ENCODE measurements around the gene IDS. TPM values are rescaled to one million over a fixed set of nuclear protein-coding genes. Genes with fewer than 3 reads are reported as not detected.

IDS gene
- polyA plus RNA-seq, 4 donors: 32.4 to 42.5 (median 36.9) TPM

DNA sequence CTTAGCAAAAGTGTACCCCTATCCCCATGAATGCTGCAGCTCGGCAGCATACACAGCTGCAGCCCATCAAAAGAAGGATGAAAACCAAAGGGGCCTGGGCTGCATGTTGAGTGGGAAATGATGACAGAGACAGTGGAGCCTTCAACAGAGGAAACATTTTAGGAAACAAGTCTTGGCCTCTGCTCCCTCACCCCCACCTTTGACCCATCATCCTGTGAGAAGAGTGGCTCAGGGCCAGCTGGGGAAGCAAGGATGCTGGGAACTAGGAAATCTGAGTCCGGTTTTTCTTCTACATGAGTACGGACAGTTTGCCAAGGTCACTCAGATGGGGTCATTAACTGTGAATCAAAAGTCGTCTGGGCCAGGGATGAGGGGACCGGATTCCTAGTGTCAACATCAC is 37.2 kb downstream of the IDS start:
- no peak for DNase-seq (ENCODE audit: low read depth in 4 of 4, low spot score in 3 of 4)

DNA sequence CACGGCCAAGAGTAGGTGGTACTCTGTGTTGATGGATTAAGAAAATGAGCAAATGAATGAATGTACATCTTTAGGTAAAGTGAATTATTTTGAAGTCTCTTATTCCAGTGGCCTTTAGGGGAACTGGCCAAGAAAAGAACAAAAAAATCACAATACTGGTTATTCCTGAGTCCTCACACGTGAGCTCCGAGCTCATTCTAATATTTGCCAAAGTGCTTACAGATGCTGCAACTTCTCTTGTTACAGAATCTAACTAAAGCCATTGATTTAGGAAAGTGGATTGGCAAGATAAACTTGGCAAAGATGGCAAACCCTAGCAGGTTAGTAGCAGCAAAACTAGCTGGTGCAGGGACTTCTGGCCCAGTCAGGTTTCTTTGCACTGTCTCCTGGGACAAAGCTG is 37.6 kb downstream of the IDS start:
- no peak for DNase-seq (ENCODE audit: low read depth in 4 of 4, low spot score in 3 of 4)

DNA sequence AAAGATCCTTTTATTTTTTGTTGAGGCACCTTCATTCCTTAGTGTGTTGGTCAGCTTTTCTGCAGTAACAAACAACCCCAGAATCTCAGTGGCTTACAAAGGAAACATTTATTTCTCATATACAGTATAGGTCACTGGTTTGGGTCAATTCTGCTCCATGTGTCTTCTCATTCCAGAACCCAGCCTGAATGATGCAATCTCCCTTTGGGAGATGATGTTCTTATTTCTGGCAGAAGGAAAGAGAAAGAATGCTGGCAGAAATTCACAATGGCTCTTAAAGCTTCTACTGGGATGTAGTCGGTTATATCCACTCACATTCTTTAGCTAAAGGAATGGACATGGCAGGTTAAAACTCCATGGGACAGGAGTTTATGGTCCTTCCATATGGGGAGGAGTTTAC is 42.3 kb downstream of the IDS start:
- no peak for DNase-seq (ENCODE audit: low read depth in 4 of 4, low spot score in 3 of 4)

DNA sequence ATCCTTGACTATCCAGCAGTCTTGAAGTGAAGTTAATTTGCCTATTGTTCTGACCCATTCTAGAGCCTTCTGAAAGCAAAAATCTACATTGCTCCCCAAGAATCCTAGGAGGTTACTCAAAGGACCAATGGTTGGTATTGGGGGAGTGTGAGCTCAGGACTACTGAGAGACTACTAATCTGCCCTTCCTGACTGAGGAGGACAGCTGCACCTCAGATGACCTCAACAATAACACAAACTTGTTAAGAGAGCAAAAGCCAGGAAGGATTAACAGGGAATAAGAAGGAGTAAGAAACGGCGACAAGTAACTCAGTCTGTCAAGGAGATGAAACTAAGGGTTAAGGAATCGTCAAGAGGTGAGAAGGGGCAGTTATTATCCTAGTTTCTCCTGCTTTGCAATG is 43.4 kb downstream of the IDS start:
- no peak for DNase-seq (ENCODE audit: low read depth in 4 of 4, low spot score in 3 of 4)

DNA sequence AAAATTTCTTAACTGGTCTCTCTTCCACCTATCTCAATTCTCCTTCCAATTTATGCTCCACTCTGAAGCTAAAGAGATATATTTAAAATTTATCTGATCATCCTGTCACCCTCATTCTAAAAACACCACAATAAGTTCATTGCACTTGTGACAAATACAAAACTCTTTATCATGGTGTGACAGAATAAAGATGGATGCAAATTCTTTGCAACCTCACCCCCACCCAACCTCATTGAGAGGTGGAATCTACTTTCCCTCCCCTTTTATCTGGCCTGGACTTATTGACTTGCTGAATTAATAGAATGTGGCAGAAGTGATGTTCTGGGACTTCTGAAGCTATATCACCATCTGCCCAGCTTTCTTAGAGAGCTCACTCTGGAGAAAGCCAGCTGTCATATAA is 46.5 kb downstream of the IDS start:
- DNase-seq (ENCODE audit: low read depth in 4 of 4, low spot score in 3 of 4): no peak

DNA sequence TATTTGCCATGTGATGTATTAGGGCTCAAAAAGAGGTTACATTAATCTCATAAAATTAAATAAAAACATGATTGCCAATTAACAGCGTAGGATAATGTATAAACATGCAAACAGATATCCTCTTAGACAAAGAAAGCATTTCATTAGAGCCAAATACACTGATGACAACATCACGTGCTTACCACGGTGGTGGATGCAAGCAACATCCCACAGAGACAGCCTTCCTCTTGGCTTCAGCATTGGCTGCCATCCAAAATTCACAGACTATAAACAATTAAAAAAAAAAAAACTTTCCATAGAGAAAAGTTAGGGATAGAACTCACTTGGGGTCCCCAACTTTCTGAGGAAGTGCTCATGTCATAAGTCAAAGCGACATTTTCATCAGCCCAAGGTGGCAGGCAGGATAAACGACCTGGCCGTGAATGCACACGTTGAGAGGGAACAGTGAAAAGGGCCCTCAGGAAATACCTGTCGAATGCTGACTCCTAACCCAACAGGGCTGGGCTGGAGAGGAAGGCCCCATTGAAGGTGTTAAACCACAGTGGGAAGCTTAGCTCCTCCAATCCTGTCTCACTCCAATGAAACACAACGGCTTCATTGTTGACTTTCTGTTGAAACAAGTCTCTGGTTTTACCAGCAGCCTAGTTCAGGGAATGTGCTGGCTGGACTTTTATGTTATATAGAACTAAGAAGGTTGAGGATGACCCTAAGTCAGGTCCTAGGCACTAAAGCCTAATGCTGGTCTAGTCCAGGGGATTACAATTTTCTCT is 48.4 kb downstream of the IDS start:
- no peak for DNase-seq (ENCODE audit: low read depth in 4 of 4, low spot score in 3 of 4)

DNA sequence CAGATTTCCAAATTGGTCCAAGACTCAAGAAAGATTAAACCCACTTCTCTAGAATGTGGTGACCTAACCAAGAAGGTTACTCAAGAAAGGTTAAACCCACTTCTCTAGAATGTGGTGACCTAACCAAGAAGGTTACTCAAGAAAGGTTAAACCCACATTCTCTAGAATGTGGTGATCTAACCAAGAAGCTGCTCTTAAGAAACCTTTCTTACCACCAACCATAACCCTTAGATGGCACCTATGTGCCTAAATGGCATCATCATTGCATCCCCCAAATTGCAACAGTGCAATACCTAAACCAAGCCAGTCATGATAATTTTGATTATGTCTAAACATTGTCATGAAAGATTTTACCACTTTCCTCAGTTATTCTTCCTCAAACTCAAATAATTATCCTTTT is 49.2 kb downstream of the IDS start:
- DNase-seq (ENCODE audit: low read depth in 4 of 4, low spot score in 3 of 4): no peak

DNA sequence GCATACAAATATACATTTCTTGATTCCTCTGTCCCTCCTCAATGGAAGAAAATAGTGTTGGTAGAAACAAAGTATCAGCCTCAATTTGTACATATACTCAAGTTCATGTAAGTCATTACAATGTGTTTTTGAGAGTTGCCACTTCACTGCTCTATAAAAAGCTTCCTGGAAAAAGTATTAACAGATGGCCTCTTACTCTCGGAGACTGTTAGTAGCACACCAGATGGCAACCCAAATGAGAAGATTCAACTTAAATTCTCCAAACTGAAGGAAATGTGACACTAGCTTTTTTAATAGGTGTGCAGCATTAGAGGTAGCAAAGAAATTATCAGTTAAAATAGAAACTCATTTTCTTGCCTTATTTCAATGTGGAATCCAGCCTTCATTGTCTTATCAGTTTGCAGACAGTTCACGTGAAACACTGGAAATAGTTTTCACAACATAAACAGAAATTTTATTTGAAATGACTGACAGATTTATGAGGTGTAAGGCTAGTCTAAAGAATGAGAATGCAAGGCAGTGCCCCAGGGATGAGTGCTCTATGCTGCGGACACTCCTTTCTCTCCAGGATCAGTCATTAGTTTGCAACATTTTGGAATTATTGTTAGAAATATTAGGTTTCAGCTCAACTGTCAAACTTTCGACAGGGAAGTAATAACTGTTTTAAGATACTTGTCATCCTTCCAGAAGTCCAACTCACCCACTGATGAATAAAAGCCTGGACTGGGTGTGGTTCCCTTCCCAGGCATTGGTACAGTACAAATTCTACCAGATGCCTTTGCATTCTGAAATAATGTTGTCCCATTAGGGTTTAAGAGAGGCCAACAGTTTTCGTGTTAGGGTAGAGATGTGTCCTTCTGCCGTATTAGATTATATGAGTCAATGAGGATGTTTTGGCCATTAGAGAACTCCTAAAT is 50.9 kb downstream of the IDS start:
- no peak for DNase-seq (ENCODE audit: low read depth in 4 of 4, low spot score in 3 of 4)

DNA sequence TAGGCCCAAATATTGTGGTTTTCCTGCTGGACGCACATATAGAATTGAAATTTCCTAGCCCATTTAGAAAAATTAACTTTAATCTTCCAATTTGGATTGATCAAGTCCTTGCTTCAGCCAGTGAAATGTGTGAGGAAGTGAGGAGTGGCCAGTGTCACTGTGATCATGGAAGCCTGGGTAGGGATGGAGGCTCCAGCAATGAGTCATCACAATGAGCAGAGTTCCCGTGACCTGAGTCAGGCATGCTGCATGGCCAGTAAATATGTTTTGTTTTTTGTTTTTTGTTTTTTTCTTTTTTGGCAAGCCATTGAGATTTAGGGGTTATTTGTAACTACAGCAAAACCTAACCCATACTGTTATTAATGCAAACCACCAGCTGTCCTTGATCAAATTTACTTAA is 52.1 kb downstream of the IDS start:
- DNase-seq (ENCODE audit: low read depth in 4 of 4, low spot score in 3 of 4): no peak

DNA sequence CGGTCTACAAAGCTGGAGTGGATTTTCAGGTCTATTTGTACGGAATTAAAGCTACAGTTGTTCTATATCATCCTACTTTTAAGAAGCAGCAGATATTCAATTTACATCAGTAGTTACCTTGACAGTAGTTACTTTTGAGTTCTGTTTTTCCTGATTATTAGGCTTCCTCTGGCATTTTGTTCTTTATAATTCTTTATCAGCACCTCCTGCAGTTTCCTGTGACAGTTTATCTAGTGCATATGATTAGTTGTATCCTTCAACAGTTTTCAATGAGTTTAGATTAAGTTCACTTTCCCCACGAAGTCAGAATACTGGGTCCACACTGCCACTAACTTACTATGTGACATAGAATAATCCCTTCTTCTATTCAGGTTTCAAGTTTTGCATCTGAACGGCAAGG is 71.7 kb downstream of the IDS start:
- no peak for DNase-seq (ENCODE audit: low read depth in 4 of 4, low spot score in 3 of 4)

DNA sequence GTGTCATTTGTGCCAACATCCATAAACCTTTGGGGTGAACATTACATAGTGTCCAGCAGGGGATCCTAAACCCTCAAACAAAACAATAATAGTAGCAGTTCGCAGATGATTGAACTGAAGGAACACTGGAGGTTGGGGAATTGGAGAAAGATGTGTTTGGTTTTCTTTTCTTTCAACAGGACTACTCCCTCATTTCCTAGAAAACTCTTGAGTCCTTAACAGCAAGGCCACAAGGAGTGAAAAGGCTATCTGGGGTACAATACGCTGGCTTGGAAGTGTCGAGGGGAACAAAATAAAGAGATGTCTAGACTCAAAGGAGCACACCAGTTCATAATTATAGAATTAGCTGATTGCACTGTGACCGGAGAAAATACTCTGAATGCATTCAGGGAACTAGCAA is 72.1 kb downstream of the IDS start:
- no peak for DNase-seq (ENCODE audit: low read depth in 4 of 4, low spot score in 3 of 4)

Other genes starting within 250 kb of the IDS start
- gene EOLA1, start 35.7 kb upstream of the IDS start, polyA plus RNA-seq (ENCODE audit: insufficient read length in 4 of 4): 10 to 100 TPM; 16.3 to 23.2 (median 21.4) TPM
- under 1 TPM in 1 of 4 donors, not detected in 3; 0.15 TPM for gene HSFX3, start 44.6 kb upstream of the IDS start, polyA plus RNA-seq (ENCODE audit: insufficient read length in 4 of 4)
- not detected for gene MAGEA9B, start 82.2 kb upstream of the IDS start, polyA plus RNA-seq (ENCODE audit: insufficient read length in 4 of 4)
- gene HSFX2, start 90.0 kb upstream of the IDS start, polyA plus RNA-seq (ENCODE audit: insufficient read length in 4 of 4): under 1 TPM in 2 of 4 donors, not detected in 2; 0.46 to 0.78 TPM
- 10 to 100 TPM; 40.8 to 57.4 (median 47.5) TPM for gene TMEM185A, start 126.5 kb upstream of the IDS start, polyA plus RNA-seq (ENCODE audit: insufficient read length in 4 of 4)
- gene MAGEA11, start 206.8 kb upstream of the IDS start, polyA plus RNA-seq (ENCODE audit: insufficient read length in 4 of 4): under 1 TPM in 1 of 4 donors, not detected in 3; 0.05 TPM